ENCODE data around the gene MARK1.

Gene MARK1

GRCh38 chr1:220528679-220529501, 954 bp downstream of the MARK1 start:
- Histone ChIP-seq H3K27me3 (ENCODE audit: insufficient read depth, low read length, poor library complexity) (no peaks in the 10 kb centered on the region), H3K4me3 (ENCODE audit: low read depth in 1 of 2, low read length in 2 of 2) (no peak overlapping the region), H3K36me3 (ENCODE audit: insufficient read depth, low read length) (no peaks in the 10 kb centered on the region), H3K9ac (ENCODE audit: low read depth, low read length) (no peak overlapping the region), H3K27ac (ENCODE audit: low read length) (no peak overlapping the region), H3K4me1 (ENCODE audit: insufficient read depth, low read length) (no peaks in the 10 kb centered on the region), H4K20me1 (ENCODE audit: insufficient read depth, low read length) (no peaks in the 10 kb centered on the region), H3K79me2 (ENCODE audit: insufficient read depth, low read length) (no peaks in the 10 kb centered on the region), H3K4me2 (ENCODE audit: insufficient read depth, low read length) (no peak overlapping the region), H3K9me3 (ENCODE audit: insufficient read depth, low read length, severe bottlenecking) (no peaks in the 10 kb centered on the region), H2AFZ (ENCODE audit: low read depth, low read length) (no peak overlapping the region)
- ATAC-seq (ENCODE audit: insufficient read depth, low read depth) (no peak), DNase-seq (no peak)
- TF ChIP-seq CTCF (IDR thresholded peaks at IDR 0.05; ENCODE audit: borderline replicate concordance, extremely low read depth, low read length, poor library complexity, severe bottlenecking) (no peak), EZH2 (IDR thresholded peaks at IDR 0.05; ENCODE audit: borderline replicate concordance, low read depth, low read length, severe bottlenecking) (no peak)

- Histone ChIP-seq H3K4me1 (ENCODE audit: insufficient read depth, low read length) (no peaks in the 10 kb centered on the region), H3K9me3 (ENCODE audit: insufficient read depth, low read length, severe bottlenecking) (no peaks in the 10 kb centered on the region), H3K27ac (ENCODE audit: low read length) (no peak overlapping the region), H2AFZ (ENCODE audit: low read depth, low read length) (no peak overlapping the region), H3K27me3 (ENCODE audit: insufficient read depth, low read length, poor library complexity) (no peaks in the 10 kb centered on the region), H3K79me2 (ENCODE audit: insufficient read depth, low read length) (no peaks in the 10 kb centered on the region), H3K9ac (ENCODE audit: low read depth, low read length) (no peak overlapping the region), H3K4me3 (ENCODE audit: low read depth in 1 of 2, low read length in 2 of 2) (no peak overlapping the region), H3K4me2 (ENCODE audit: insufficient read depth, low read length) (no peak overlapping the region), H3K36me3 (ENCODE audit: insufficient read depth, low read length) (no peaks in the 10 kb centered on the region), H4K20me1 (ENCODE audit: insufficient read depth, low read length) (no peaks in the 10 kb centered on the region)
- TF ChIP-seq CTCF (IDR thresholded peaks at IDR 0.05; ENCODE audit: borderline replicate concordance, extremely low read depth, low read length, poor library complexity, severe bottlenecking) (no peak), EZH2 (IDR thresholded peaks at IDR 0.05; ENCODE audit: borderline replicate concordance, low read depth, low read length, severe bottlenecking) (no peak)
- DNase-seq (no peak), ATAC-seq (ENCODE audit: insufficient read depth, low read depth) (no peak)
Measured at GRCh38 chr1:220529521-220530020, 1.6 kb downstream of the MARK1 start.

- ATAC-seq (ENCODE audit: insufficient read depth, low read depth) (no peak), DNase-seq (no peak)
- Histone ChIP-seq H3K4me2 (ENCODE audit: insufficient read depth, low read length) (no peak overlapping the region), H4K20me1 (ENCODE audit: insufficient read depth, low read length) (no peaks in the 10 kb centered on the region), H3K27ac (ENCODE audit: low read length) (no peak overlapping the region), H2AFZ (ENCODE audit: low read depth, low read length) (no peak overlapping the region), H3K79me2 (ENCODE audit: insufficient read depth, low read length) (no peaks in the 10 kb centered on the region), H3K9me3 (ENCODE audit: insufficient read depth, low read length, severe bottlenecking) (no peaks in the 10 kb centered on the region), H3K36me3 (ENCODE audit: insufficient read depth, low read length) (no peaks in the 10 kb centered on the region), H3K4me3 (ENCODE audit: low read depth in 1 of 2, low read length in 2 of 2) (no peak overlapping the region), H3K4me1 (ENCODE audit: insufficient read depth, low read length) (no peaks in the 10 kb centered on the region), H3K9ac (ENCODE audit: low read depth, low read length) (no peak overlapping the region), H3K27me3 (ENCODE audit: insufficient read depth, low read length, poor library complexity) (no peaks in the 10 kb centered on the region)
- TF ChIP-seq CTCF (IDR thresholded peaks at IDR 0.05; ENCODE audit: borderline replicate concordance, extremely low read depth, low read length, poor library complexity, severe bottlenecking): no peak
- TF ChIP-seq EZH2 (IDR thresholded peaks at IDR 0.05; ENCODE audit: borderline replicate concordance, low read depth, low read length, severe bottlenecking): no peak
Measured at GRCh38 chr1:220533504-220534109, 5.7 kb downstream of the MARK1 start.

Measured in DND-41 (cell line).